Activated T-cell treated with anti-CD3 and anti-CD28 coated beads, Interleukin-2, amount 50 U/mL, for 24 hours (primary cell): ENCODE measurements around the gene CES1.
"Not testable (repeated sequence)": the region's sequence is repeated elsewhere in the genome, so short reads cannot be mapped to it uniquely, and the experiment has no call there.

Experiments used
- DNase-seq: peaks from one replicate; pipeline ENCODE4 v3.0.0-alpha.2; 2020
- H3K27ac Mint-ChIP-seq: 2 replicates; pipeline ENCODE4 v1.8.0; 2020; ENCODE audit warnings: mild to moderate bottlenecking, mixed read lengths
- H3K27me3 Mint-ChIP-seq: 2 replicates; pipeline ENCODE4 v1.8.0; 2020; ENCODE audit warnings: mixed read lengths
- H3K36me3 Mint-ChIP-seq: 2 replicates; pipeline ENCODE4 v1.8.0; 2020; ENCODE audit warnings: low read depth, mixed read lengths
- H3K4me1 Mint-ChIP-seq: 2 replicates; pipeline ENCODE4 v1.8.0; 2020; ENCODE audit warnings: low read depth, mixed read lengths
- H3K4me3 Mint-ChIP-seq: 2 replicates; pipeline ENCODE4 v1.8.0; 2020; ENCODE audit warnings: mild to moderate bottlenecking, moderate library complexity, mixed read lengths
- H3K9me3 Mint-ChIP-seq: 2 replicates; pipeline ENCODE4 v1.8.0; 2020; ENCODE audit warnings: mixed read lengths

Gene CES1

DNA sequence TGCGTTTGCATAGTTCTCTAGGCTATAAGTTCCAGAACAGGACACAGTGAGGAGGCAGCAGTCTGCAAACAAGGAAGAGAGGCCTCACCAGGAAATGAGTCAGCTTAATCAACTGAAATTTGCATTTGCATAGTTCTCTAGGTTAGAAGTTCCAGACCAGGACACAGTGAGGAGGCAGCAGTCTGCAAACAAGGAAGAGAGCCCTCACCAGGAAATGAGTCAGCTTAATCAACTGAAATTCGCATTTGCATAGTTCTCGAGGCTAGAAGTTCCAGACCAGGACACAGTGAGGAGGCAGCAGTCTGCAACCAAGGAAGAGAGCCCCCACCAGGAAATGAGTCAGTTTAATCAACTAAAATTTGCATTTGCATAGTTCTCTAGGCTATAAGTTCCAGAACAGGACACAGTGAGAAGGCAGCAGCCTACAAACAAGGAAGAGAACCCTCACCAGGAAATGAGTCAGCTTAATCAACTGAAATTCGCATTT, 79.7 kb downstream of the CES1 start:
- not testable (repeated sequence) for H3K4me3 Mint-ChIP-seq, H3K36me3 Mint-ChIP-seq, H3K27me3 Mint-ChIP-seq
- Mint-ChIP-seq H3K4me1 (peaks cover 24% of the 10 kb centered on the region), H3K27ac (peak overlapping the region; percentile 88), H3K9me3 (peaks cover 20% of the 10 kb centered on the region)
- DNase-seq = peak; percentile 34
